Spleen (tissue), 11 donors: ENCODE measurements around the gene RNF224. TPM values are rescaled to one million over a fixed set of nuclear protein-coding genes. Genes with fewer than 3 reads are reported as not detected.
A peak's percentile ranks its signal among the peaks of the same experiment; 100 is the strongest.

Experiments used
- DNase-seq: peaks from one replicate; pipeline ENCODE4 v3.0.0-alpha.2; 2020
- H3K27ac ChIP-seq, 8 donors: fragments of 200-600 bp; sonication (generic) in 7 of 8; 1 replicate in 4 of 8; 2 replicates in 4 of 8; pipeline versions ENCODE4 v1.5.0 to v1.8.0; 2016 to 2021; ENCODE audit warnings: inconsistent platforms in 4 of 8, mild to moderate bottlenecking in 4 of 8, moderate library complexity in 1 of 8
- H3K27me3 ChIP-seq, 7 donors: fragments of 200-600 bp; sonication (generic) in 6 of 7; replicated peaks in 1 of 7; 1 replicate in 4 of 7; 2 replicates in 3 of 7; pipeline versions ENCODE4 v1.5.0 to v1.8.0; 2016 to 2021; ENCODE audit warnings: inconsistent platforms in 3 of 7, mild to moderate bottlenecking in 1 of 7
- H3K36me3 ChIP-seq, 6 donors: fragments of 200-600 bp; sonication (generic) in 5 of 6; 1 replicate in 4 of 6; 2 replicates in 2 of 6; pipeline versions ENCODE4 v1.5.0 to v1.8.0; 2016 to 2021; ENCODE audit warnings: inconsistent platforms in 2 of 6
- H3K4me1 ChIP-seq, 6 donors: fragments of 200-600 bp; sonication (generic) in 5 of 6; 1 replicate in 3 of 6; 2 replicates in 3 of 6; pipeline versions ENCODE4 v1.5.0 to v1.8.0; 2016 to 2021; ENCODE audit warnings: inconsistent platforms in 3 of 6
- H3K4me3 ChIP-seq, 8 donors: fragments of 200-600 bp; sonication (generic) in 7 of 8; 1 replicate in 4 of 8; 2 replicates in 4 of 8; pipeline versions ENCODE4 v1.5.0 to v1.8.0; 2016 to 2021; ENCODE audit warnings: inconsistent platforms in 4 of 8, mild to moderate bottlenecking in 4 of 8, moderate library complexity in 2 of 8
- H3K9me3 ChIP-seq, 8 donors: fragments of 200-600 bp; sonication (generic) in 7 of 8; 1 replicate in 4 of 8; 2 replicates in 4 of 8; pipeline versions ENCODE4 v1.5.0 to v1.8.0; 2016 to 2021; ENCODE audit warnings: inconsistent platforms in 4 of 8
- POLR2A ChIP-seq, 3 donors: fragments of 450-650 bp; IDR thresholded peaks; one replicate each; pipeline ENCODE4 v1.5.1; 2017; ENCODE audit warnings: antibody characterized with exemption in 3 of 3, mild to moderate bottlenecking in 1 of 3
- POLR2AphosphoS5 ChIP-seq, 3 donors: sonication (generic); formaldehyde crosslinking; IDR thresholded peaks; one replicate each; pipeline ENCODE4 v1.5.1; 2017; ENCODE audit warnings: antibody characterized with exemption in 3 of 3
- WGBS, 5 donors: extraction: QIAGEN DNeasy Blood & Tissue Kit in 3 of 5; methylation state at CpG; one replicate each; pipeline versions ENCODE4 v1.1.5 to v1.1.7; 2013 to 2018; 5-methylcytosine and 5-hydroxymethylcytosine counted together
- intact Hi-C: fragments of 100-400 bp; cut with DNase I; formaldehyde crosslinking; loops from one replicate; pipeline ENCODE4 v1.15.0; 2023; ENCODE audit warnings: low total_unique reads
- polyA plus RNA-seq, 3 donors: library from polyadenylated mRNA; stranded (reverse); fragments of 200-250 nt; gene quantifications; one replicate each; pipeline ENCODE4 v1.2.1, GENCODE V29; 2013
- total RNA-seq, 7 donors: library from RNA; depleted of rRNA in 3 of 7; stranded (reverse); fragments of >200 nt in 3 of 7; fragmentation: NEBNext Ultra II Directional in 4 of 7; extraction: Animal tissue kit (Norgen Biotek cat#: 25700) in 4 of 7; gene quantifications; one replicate each; pipeline versions ENCODE4 v1.1.0 to v1.2.1, GENCODE V29; 2016 to 2021
- TF ChIP-seq, protein P1 (sequence below), 11 experiments: fragments of 200-600 bp in 7 of 11; fragments of 450-650 bp in 4 of 11; sonication (generic) in 4 of 11; IDR thresholded peaks in 8 of 11; conservative IDR thresholded peaks in 3 of 11; 1 replicate in 7 of 11; 2 replicates in 4 of 11; pipeline versions ENCODE4 v1.4.0 to v1.8.0; 2016 to 2021; ENCODE audit warnings: antibody characterized with exemption in 11 of 11, inconsistent platforms in 4 of 11, mild to moderate bottlenecking in 1 of 11
- donor health status: healthy with polysubstance abuse.
- donor health status: DM: no; HTN: no; CAD: no; lungs with moderate emphysema.
- donor health status: DM: no; HTN: no; CAD: no.
- donor health status: Bipolar disorder and iron deficiency.
- donor health status: healthy.
- donor health status: DM: no; HTN: no; CAD: no.
- donor health status: DM: yes; HTN: yes; CAD: no.

The RNF224 gene
- total and polyA plus RNA-seq, 10 donors: not detected

- H3K9me3 ChIP-seq: no peaks in the 10 kb centered on the region
- TF ChIP-seq POLR2A (IDR thresholded peaks at IDR 0.05) (no peak), POLR2AphosphoS5 (IDR thresholded peaks at IDR 0.05) (peak in 1 of 3 donors; percentile 35)
- TF ChIP-seq, protein P1, sequence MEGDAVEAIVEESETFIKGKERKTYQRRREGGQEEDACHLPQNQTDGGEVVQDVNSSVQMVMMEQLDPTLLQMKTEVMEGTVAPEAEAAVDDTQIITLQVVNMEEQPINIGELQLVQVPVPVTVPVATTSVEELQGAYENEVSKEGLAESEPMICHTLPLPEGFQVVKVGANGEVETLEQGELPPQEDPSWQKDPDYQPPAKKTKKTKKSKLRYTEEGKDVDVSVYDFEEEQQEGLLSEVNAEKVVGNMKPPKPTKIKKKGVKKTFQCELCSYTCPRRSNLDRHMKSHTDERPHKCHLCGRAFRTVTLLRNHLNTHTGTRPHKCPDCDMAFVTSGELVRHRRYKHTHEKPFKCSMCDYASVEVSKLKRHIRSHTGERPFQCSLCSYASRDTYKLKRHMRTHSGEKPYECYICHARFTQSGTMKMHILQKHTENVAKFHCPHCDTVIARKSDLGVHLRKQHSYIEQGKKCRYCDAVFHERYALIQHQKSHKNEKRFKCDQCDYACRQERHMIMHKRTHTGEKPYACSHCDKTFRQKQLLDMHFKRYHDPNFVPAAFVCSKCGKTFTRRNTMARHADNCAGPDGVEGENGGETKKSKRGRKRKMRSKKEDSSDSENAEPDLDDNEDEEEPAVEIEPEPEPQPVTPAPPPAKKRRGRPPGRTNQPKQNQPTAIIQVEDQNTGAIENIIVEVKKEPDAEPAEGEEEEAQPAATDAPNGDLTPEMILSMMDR (IDR thresholded peaks at IDR 0.05 in 8 of 11, conservative IDR thresholded peaks at IDR 0.05 in 3 of 11): no peak
- peaks cover 0 to 68% (median 32%) of the 10 kb centered on the region in 7 donors for H3K27me3 ChIP-seq
- H3K4me1 ChIP-seq: peaks cover 11 to 53% (median 44%) of the 10 kb centered on the region in 6 donors
- intact Hi-C loops: no loop called here
- no peak for DNase-seq
- H3K27ac ChIP-seq: no peak overlapping the region
- H3K4me3 ChIP-seq: no peak overlapping the region
- 60 to 77% (median 70%) methylated on average over 17 to 40 of the region's 40 CpGs for WGBS, 5 donors
- H3K36me3 ChIP-seq: no peaks in the 10 kb centered on the region
These were observed 6.9 kb downstream of the RNF224 start for GRCh38 chr9:137234055-137234697.

DNA sequence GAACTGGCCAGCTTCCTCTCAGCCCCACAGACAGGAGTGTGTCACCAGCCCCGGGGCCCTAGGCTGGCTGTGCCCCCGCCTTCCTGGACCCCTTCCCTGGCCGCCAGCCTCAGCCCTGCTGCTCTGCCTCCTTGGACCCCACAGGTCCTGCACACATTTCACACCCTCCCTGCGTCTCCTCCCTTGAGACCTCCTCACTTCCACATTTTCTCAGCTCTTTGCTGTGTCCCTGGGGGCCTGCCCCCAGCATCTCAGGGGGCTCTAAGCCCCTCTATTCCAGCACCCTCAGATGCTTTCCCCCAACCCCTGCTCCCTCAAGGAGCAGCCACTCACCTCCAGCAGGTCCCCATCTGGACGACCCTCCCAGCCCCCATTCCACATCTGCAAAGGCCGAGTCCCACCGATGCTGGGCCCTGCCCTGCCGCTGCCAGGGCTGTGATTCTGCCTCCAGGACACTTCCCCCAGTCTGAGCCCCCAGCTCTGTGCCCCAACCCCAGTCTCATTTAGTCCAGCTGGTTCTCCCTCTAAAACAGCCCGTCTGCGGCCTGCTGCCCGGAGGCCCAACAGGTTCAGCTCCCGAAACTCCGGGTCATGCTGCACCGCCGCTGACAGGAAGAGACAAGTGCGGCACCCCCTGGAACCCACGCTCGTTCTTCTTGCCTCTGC, 7.6 kb downstream of the RNF224 start:
- Histone ChIP-seq H3K4me1 (peaks cover 15 to 60% (median 51%) of the 10 kb centered on the region in 6 donors), H3K27ac (no peak overlapping the region), H3K36me3 (no peaks in the 10 kb centered on the region), H3K27me3 (peaks cover 0 to 61% (median 25%) of the 10 kb centered on the region in 7 donors), H3K4me3 (no peak overlapping the region), H3K9me3 (no peaks in the 10 kb centered on the region)
- intact Hi-C loops: no loop called here
- TF ChIP-seq, protein P1 (IDR thresholded peaks at IDR 0.05 in 8 of 11, conservative IDR thresholded peaks at IDR 0.05 in 3 of 11): no peak
- no peak for TF ChIP-seq POLR2A (IDR thresholded peaks at IDR 0.05)
- no peak for TF ChIP-seq POLR2AphosphoS5 (IDR thresholded peaks at IDR 0.05)
- WGBS, 5 donors: 65 to 76% (median 68%) methylated on average over 16 to 18 of the region's 18 CpGs
- DNase-seq: no peak

- Histone ChIP-seq H3K36me3 (no peaks in the 10 kb centered on the region), H3K27me3 (peaks cover 0 to 54% (median 23%) of the 10 kb centered on the region in 7 donors), H3K4me1 (peaks cover 18 to 67% (median 56%) of the 10 kb centered on the region in 6 donors), H3K27ac (no peak overlapping the region), H3K9me3 (no peaks in the 10 kb centered on the region), H3K4me3 (peak overlapping the region in 1 of 8 donors; percentile 55)
- 64 to 76% (median 71%) methylated on average over 17 to 35 of the region's 35 CpGs for WGBS, 5 donors
- intact Hi-C loops: no loop called here
- TF ChIP-seq, protein P1 (IDR thresholded peaks at IDR 0.05 in 8 of 11, conservative IDR thresholded peaks at IDR 0.05 in 3 of 11): no peak
- TF ChIP-seq POLR2AphosphoS5 (IDR thresholded peaks at IDR 0.05): peak in 1 of 3 donors; percentile 20
- no peak for DNase-seq
These were observed 8.3 kb downstream of the RNF224 start for GRCh38 chr9:137235424-137236237.
